Naive thymus-derived CD4-positive, alpha-beta T cell (primary cell): ENCODE measurements around the gene NINJ2. TPM values are rescaled to one million over a fixed set of nuclear protein-coding genes. Genes with fewer than 3 reads are reported as not detected.
A peak's percentile ranks its signal among the peaks of the same experiment; 100 is the strongest.

Experiments used
- ATAC-seq: fragments of 150-1000 bp; cut with Tn5 transposase; 2 replicates; pipeline ENCODE4 v1.10.0; 2021; ENCODE audit warnings: mild to moderate bottlenecking, moderate library complexity
- CTCF ChIA-PET: fragments of 350-600 bp; sonication (Branson Sonifier 250); formaldehyde crosslinking; loops from one replicate; lab custom pipeline; 2021; ENCODE audit warnings: antibody characterized with exemption; lab: Charles Lee
- POLR2A ChIA-PET: fragments of 350-600 bp; sonication (Branson Sonifier 250); formaldehyde crosslinking; loops from one replicate; lab custom pipeline; 2021; ENCODE audit warnings: antibody characterized with exemption, inconsistent platforms; lab: Charles Lee
- DNase-seq, 9 donors: peaks; one replicate each; pipeline versions ENCODE4 v3.0.0 to v3.0.0-alpha.2; 2020 to 2022; ENCODE audit warnings: mixed read lengths in 1 of 9
- H3K27ac ChIP-seq: one replicate; pipeline ENCODE4 v1.7.0; 2013; ENCODE audit warnings: mild to moderate bottlenecking, low read depth, low read length, moderate library complexity
- H3K27me3 ChIP-seq, 2 donors: one replicate each; pipeline ENCODE4 v1.7.0; 2013; ENCODE audit warnings: low read length in 2 of 2, mild to moderate bottlenecking in 2 of 2, moderate library complexity in 2 of 2; ENCODE audit not compliant: control insufficient read depth in 2 of 2, insufficient read depth in 2 of 2
- H3K36me3 ChIP-seq, 3 experiments: 1 replicate in 2 of 3; 2 replicates in 1 of 3; pipeline ENCODE4 v1.7.0; 2013; ENCODE audit warnings: low read length in 3 of 3, mild to moderate bottlenecking in 3 of 3, moderate library complexity in 1 of 3; ENCODE audit not compliant: insufficient read depth in 3 of 3, control insufficient read depth in 2 of 3
- H3K4me1 ChIP-seq, 2 donors: one replicate each; pipeline ENCODE4 v1.7.0; 2013; ENCODE audit warnings: low read length in 2 of 2, mild to moderate bottlenecking in 2 of 2, moderate library complexity in 1 of 2; ENCODE audit not compliant: control insufficient read depth in 2 of 2, insufficient read depth in 2 of 2
- H3K4me3 ChIP-seq: 2 replicates; pipeline ENCODE4 v1.7.0; 2013; ENCODE audit warnings: mild to moderate bottlenecking, low read length
- H3K9me3 ChIP-seq, 3 experiments: 1 replicate in 2 of 3; 2 replicates in 1 of 3; pipeline ENCODE4 v1.7.0; 2013; ENCODE audit warnings: low read length in 3 of 3; ENCODE audit not compliant: control insufficient read depth in 2 of 3
- H3K27ac Mint-ChIP-seq, 9 donors: one replicate each; pipeline ENCODE4 v1.8.0; 2020 to 2022; ENCODE audit warnings: mixed read lengths in 9 of 9, mild to moderate bottlenecking in 8 of 9, moderate library complexity in 5 of 9, inconsistent platforms in 2 of 9
- H3K27me3 Mint-ChIP-seq, 5 donors: one replicate each; pipeline ENCODE4 v1.8.0; 2021 to 2022; ENCODE audit warnings: mixed read lengths in 5 of 5, mild to moderate bottlenecking in 1 of 5
- H3K36me3 Mint-ChIP-seq, 5 donors: one replicate each; pipeline ENCODE4 v1.8.0; 2020 to 2022; ENCODE audit warnings: mixed read lengths in 5 of 5, mild to moderate bottlenecking in 3 of 5, inconsistent platforms in 1 of 5
- H3K4me1 Mint-ChIP-seq, 7 donors: one replicate each; pipeline ENCODE4 v1.8.0; 2020 to 2022; ENCODE audit warnings: mixed read lengths in 7 of 7, mild to moderate bottlenecking in 3 of 7, inconsistent platforms in 1 of 7
- H3K4me3 Mint-ChIP-seq, 10 donors: one replicate each; pipeline ENCODE4 v1.8.0; 2020 to 2022; ENCODE audit warnings: mild to moderate bottlenecking in 10 of 10, mixed read lengths in 10 of 10, moderate library complexity in 6 of 10, inconsistent platforms in 2 of 10
- H3K9me3 Mint-ChIP-seq, 11 donors: one replicate each; pipeline ENCODE4 v1.8.0; 2020 to 2022; ENCODE audit warnings: mixed read lengths in 11 of 11, mild to moderate bottlenecking in 4 of 11, inconsistent platforms in 1 of 11, moderate library complexity in 1 of 11
- intact Hi-C, 2 donors: fragments of 100-400 bp; cut with micrococcal nuclease; formaldehyde crosslinking; loops; one replicate each; pipeline ENCODE4 v1.15.1; 2023
- polyA plus RNA-seq, 2 donors: library from polyadenylated mRNA; unstranded; fragments of 300-500 nt; fragmentation: Illumina TruSeq; gene quantifications; one replicate each; pipeline ENCODE4 v1.2.3, GENCODE V29; 2021
- total RNA-seq, 6 experiments: library from RNA in 5 of 6; stranded (reverse) in 5 of 6; gene quantifications; 1 replicate in 5 of 6; 2 replicates in 1 of 6; pipeline ENCODE4 v1.2.3 and lab custom pipeline; 2021 to 2026

The NINJ2 gene
- total and polyA plus RNA-seq, 7 experiments from 2014 or later: 0.84 to 11.2 (median 5.1) TPM

DNA sequence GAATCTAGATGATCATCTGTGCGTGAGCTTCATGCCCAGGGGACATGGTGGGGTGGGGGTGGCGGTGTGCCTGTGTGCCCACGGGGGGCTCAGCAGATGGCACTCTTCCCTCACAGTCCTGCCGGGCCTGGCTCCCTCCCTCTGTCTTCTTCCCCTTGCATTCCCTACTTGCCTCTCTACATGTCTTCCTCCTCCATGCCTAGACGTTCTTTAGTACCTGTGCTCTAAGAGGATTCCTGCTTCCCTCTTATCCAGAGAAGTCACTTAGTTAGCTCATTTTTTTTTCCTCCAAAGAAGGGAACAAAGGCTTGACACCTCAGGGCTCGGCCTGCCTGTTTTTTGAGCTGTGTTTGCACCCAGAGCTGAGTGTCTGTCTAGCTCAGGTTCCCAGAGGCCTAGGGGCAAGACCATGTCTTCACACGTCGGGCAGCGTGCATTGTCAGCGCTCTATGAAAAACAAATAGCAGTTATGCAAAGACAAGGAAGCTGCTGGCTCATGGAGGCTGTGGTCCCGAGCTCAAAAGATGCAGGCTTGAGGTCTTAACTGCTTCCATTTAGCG is 48.8 kb downstream of the NINJ2 start:
- H3K9me3 Mint-ChIP-seq: peaks cover 0 to 1% (median 0%) of the 10 kb centered on the region in 11 donors
- Histone ChIP-seq H3K36me3 (no peaks in the 10 kb centered on the region), H3K27me3 (no peaks in the 10 kb centered on the region), H3K9me3 (no peaks in the 10 kb centered on the region), H3K4me1 (peaks cover 6 to 19% of the 10 kb centered on the region in 2 donors), H3K4me3 (no peak overlapping the region), H3K27ac (no peak overlapping the region)
- POLR2A ChIA-PET: interaction anchor here (0.5 to 1.8 kb wide), 5 partner anchors 10 to 196 kb away, joined by 3 to 6 read pairs (median 3); no protein-coding TSS in a partner anchor
- H3K4me1 Mint-ChIP-seq: peaks cover 29 to 56% (median 43%) of the 10 kb centered on the region in 7 donors
- no peaks in the 10 kb centered on the region for H3K27me3 Mint-ChIP-seq
- peak in 4 of 9 donors; percentile 16 to 40 (median 32) for DNase-seq
- CTCF ChIA-PET: interaction anchor here (0.5 to 5.5 kb wide), 13 partner anchors 9 to 259 kb away, joined by 3 to 48 read pairs (median 4); partner anchors contain the start of gene WNK1
- peak overlapping the region in 5 of 9 donors; percentile 30 to 70 (median 51) for H3K27ac Mint-ChIP-seq
- H3K4me3 Mint-ChIP-seq: no peak overlapping the region
- ATAC-seq: peak; percentile 30
- peaks cover 0 to 2% (median 0%) of the 10 kb centered on the region in 5 donors for H3K36me3 Mint-ChIP-seq
- intact Hi-C loops: loop anchor here in 1 of 2 donors (1.0 to 10.0 kb wide), 4 partner anchors 37 to 480 kb away; no protein-coding TSS in a partner anchor

DNA sequence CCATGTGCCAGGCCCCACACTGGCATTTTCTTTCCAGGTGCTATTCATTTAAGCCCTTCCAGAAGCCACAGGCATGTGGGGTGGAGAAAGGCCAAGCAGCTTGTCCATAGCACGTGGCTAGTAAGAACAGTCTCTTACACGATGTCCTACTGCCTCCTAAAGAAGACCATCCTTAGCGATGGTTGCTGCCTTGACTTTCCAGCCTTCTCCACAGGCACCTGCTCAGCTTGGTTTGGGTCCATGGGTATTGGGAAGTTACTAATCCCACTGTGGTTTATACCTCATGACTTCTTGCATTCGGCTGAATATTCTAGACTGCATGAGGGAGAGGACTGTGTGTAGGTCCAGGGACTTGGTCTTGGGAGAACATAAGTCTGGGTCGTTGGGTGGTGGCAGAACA is 49.2 kb downstream of the NINJ2 start:
- H3K4me3 Mint-ChIP-seq: no peak overlapping the region
- POLR2A ChIA-PET: interaction anchor here (0.5 to 1.8 kb wide), 3 partner anchors 136 to 196 kb away, joined by 3 to 6 read pairs (median 3); no protein-coding TSS in a partner anchor
- H3K4me1 Mint-ChIP-seq: peaks cover 29 to 51% (median 38%) of the 10 kb centered on the region in 7 donors
- no peak overlapping the region for H3K4me3 ChIP-seq
- no peak for DNase-seq
- no peaks in the 10 kb centered on the region for H3K27me3 Mint-ChIP-seq
- ATAC-seq: no peak
- peak overlapping the region in 4 of 9 donors; percentile 30 to 71 (median 48) for H3K27ac Mint-ChIP-seq
- H3K36me3 ChIP-seq: no peaks in the 10 kb centered on the region
- no peaks in the 10 kb centered on the region for H3K9me3 ChIP-seq
- H3K4me1 ChIP-seq: peaks cover 6 to 14% of the 10 kb centered on the region in 2 donors
- intact Hi-C loops: loop anchor here in 1 of 2 donors (1.0 to 10.0 kb wide), 4 partner anchors 37 to 481 kb away; no protein-coding TSS in a partner anchor
- CTCF ChIA-PET: interaction anchor here (0.5 to 5.5 kb wide), 12 partner anchors 10 to 338 kb away, joined by 3 to 48 read pairs (median 4); partner anchors contain the start of gene WNK1
- H3K27ac ChIP-seq: no peak overlapping the region
- peaks cover 0 to 1% (median 0%) of the 10 kb centered on the region in 11 donors for H3K9me3 Mint-ChIP-seq
- peaks cover 0 to 2% (median 0%) of the 10 kb centered on the region in 5 donors for H3K36me3 Mint-ChIP-seq
- H3K27me3 ChIP-seq: no peaks in the 10 kb centered on the region

DNA sequence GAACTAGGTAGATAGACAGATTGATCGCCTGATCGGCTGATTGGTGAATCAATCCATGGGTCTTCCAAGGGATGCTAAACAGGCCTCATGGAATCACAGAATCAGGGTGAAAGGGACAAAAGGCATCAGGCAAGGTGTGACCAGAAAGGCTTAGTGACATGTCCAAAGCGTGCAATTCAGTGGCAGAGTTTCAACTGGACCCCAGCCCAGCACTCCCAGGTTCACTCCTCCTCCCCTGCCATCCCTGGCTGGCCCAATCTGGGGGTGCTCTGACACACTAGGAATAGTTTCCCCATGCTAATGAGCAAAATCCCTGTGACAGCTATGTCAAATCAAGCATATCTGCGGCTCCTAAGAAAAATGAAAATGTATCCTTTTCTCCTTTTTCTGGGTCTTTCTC is 50.4 kb downstream of the NINJ2 start:
- H3K9me3 ChIP-seq: no peaks in the 10 kb centered on the region
- ChIA-PET POLR2A (interaction anchor here (0.6 to 1.8 kb wide), 2 partner anchors 57 to 137 kb away, joined by 3 to 6 read pairs; no protein-coding TSS in a partner anchor), CTCF (interaction anchor here (1.5 to 5.5 kb wide), 3 partner anchors 138 to 203 kb away, joined by 3 to 48 read pairs (median 29); partner anchors contain the start of gene WNK1)
- no peak overlapping the region for H3K4me3 Mint-ChIP-seq
- no peaks in the 10 kb centered on the region for H3K27me3 ChIP-seq
- peaks cover 26 to 53% (median 31%) of the 10 kb centered on the region in 7 donors for H3K4me1 Mint-ChIP-seq
- H3K27me3 Mint-ChIP-seq: no peaks in the 10 kb centered on the region
- ATAC-seq (no peak), DNase-seq (no peak)
- H3K4me3 ChIP-seq: no peak overlapping the region
- no peak overlapping the region for H3K27ac ChIP-seq
- H3K36me3 Mint-ChIP-seq: peaks cover 0 to 2% (median 0%) of the 10 kb centered on the region in 5 donors
- peaks cover 0 to 1% (median 0%) of the 10 kb centered on the region in 11 donors for H3K9me3 Mint-ChIP-seq
- intact Hi-C loops: loop anchor here in 1 of 2 donors (5.0 to 10.0 kb wide), 2 partner anchors 36 to 482 kb away; no protein-coding TSS in a partner anchor
- H3K27ac Mint-ChIP-seq: no peak overlapping the region
- no peaks in the 10 kb centered on the region for H3K36me3 ChIP-seq
- peaks cover 6 to 8% of the 10 kb centered on the region in 2 donors for H3K4me1 ChIP-seq

DNA sequence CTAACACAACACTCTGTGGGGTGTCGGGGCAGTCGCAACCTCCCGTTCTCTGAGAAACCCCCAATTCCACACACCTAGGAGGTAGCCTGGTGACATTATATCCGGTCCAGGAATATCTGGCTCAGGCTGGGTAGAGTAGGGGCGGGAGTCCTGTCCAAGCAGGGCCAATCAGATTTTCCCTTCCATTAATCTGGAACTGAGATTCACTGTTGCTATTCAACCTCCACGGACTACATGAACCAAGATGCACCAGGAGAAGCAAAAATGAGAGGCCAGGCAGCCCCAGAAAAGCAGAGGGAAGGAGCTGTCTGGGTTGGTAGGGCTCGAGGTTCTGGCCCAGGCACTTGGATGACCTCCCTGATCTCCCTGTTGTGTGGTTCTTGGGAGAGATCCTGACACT is 51.0 kb downstream of the NINJ2 start:
- no peak overlapping the region for H3K4me3 ChIP-seq
- H3K36me3 Mint-ChIP-seq: peaks cover 0 to 2% (median 0%) of the 10 kb centered on the region in 5 donors
- no peak for ATAC-seq
- no peak overlapping the region for H3K27ac ChIP-seq
- ChIA-PET POLR2A (no interaction called here), CTCF (interaction anchor here (5.5 kb wide), 1 partner anchor 138 kb away, joined by 29 read pairs; the partner anchor contains the start of gene WNK1)
- intact Hi-C loops: loop anchor here in 1 of 2 donors (5.0 to 10.0 kb wide), 2 partner anchors 35 to 483 kb away; no protein-coding TSS in a partner anchor
- no peak overlapping the region for H3K4me3 Mint-ChIP-seq
- no peak for DNase-seq
- H3K9me3 ChIP-seq: no peaks in the 10 kb centered on the region
- H3K4me1 Mint-ChIP-seq: peaks cover 30 to 55% (median 37%) of the 10 kb centered on the region in 7 donors
- H3K36me3 ChIP-seq: no peaks in the 10 kb centered on the region
- H3K9me3 Mint-ChIP-seq: peaks cover 0 to under 1% (median 0%) of the 10 kb centered on the region in 11 donors
- no peaks in the 10 kb centered on the region for H3K27me3 ChIP-seq
- H3K27ac Mint-ChIP-seq: no peak overlapping the region
- no peaks in the 10 kb centered on the region for H3K27me3 Mint-ChIP-seq
- H3K4me1 ChIP-seq: peaks cover 6 to 13% of the 10 kb centered on the region in 2 donors

DNA sequence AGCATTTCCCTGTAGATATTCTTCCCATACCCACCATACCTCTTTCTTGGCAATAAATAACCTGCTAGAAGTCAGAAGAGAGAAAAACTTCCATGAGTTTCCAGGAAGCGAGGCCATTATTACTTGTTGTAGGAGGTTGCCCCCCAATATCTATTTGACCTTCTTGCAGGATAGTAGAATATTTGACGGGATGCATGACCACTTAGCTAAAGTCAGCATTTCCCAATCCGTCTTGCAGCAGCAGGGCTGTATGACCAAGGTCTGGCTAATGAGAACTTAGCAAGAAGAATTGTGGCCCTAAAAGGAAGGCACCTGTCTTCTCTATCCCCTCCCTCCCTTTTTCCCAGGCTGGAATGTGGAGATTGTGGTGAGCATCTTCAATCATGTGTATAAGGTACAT is 51.5 kb downstream of the NINJ2 start:
- ATAC-seq (no peak), DNase-seq (no peak)
- CTCF ChIA-PET: interaction anchor here (5.5 kb wide), 1 partner anchor 139 kb away, joined by 29 read pairs; the partner anchor contains the start of gene WNK1
- Mint-ChIP-seq H3K4me3 (no peak overlapping the region), H3K4me1 (peaks cover 33 to 58% (median 41%) of the 10 kb centered on the region in 7 donors), H3K9me3 (no peaks in the 10 kb centered on the region), H3K27ac (no peak overlapping the region), H3K27me3 (no peaks in the 10 kb centered on the region), H3K36me3 (no peaks in the 10 kb centered on the region)
- intact Hi-C loops: loop anchor here (2.0 to 10.0 kb wide), 4 partner anchors 34 to 483 kb away; no protein-coding TSS in a partner anchor
- POLR2A ChIA-PET: no interaction called here
- Histone ChIP-seq H3K4me3 (no peak overlapping the region), H3K27me3 (no peaks in the 10 kb centered on the region), H3K36me3 (no peaks in the 10 kb centered on the region), H3K4me1 (peaks cover 6 to 15% of the 10 kb centered on the region in 2 donors), H3K27ac (no peak overlapping the region), H3K9me3 (no peaks in the 10 kb centered on the region)

DNA sequence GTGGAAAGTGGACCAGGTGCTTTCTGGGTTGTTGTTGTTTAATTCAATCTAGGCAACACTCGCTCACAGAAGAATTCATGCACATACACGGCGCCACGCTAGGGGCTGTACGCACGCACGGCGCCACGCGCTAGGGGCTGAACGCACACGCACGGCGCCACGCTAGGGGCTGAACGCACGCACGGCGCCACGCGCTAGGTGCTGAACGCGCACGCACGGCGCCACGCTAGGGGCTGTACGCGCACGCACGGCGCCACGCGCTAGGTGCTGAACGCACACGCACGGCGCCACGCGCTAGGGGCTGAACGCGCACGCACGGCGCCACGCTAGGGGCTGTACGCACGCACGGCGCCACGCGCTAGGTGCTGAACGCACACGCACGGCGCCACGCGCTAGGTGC is 54.3 kb downstream of the NINJ2 start:
- no peaks in the 10 kb centered on the region for H3K27me3 Mint-ChIP-seq
- peaks cover 6 to 15% of the 10 kb centered on the region in 2 donors for H3K4me1 ChIP-seq
- H3K9me3 Mint-ChIP-seq: no peaks in the 10 kb centered on the region
- no peak overlapping the region for H3K4me3 ChIP-seq
- H3K4me1 Mint-ChIP-seq: peaks cover 19 to 45% (median 33%) of the 10 kb centered on the region in 7 donors
- no peaks in the 10 kb centered on the region for H3K36me3 ChIP-seq
- ATAC-seq: no peak
- no peaks in the 10 kb centered on the region for H3K36me3 Mint-ChIP-seq
- H3K4me3 Mint-ChIP-seq: no peak overlapping the region
- intact Hi-C loops: no loop called here
- H3K9me3 ChIP-seq: no peaks in the 10 kb centered on the region
- H3K27ac ChIP-seq: no peak overlapping the region
- H3K27me3 ChIP-seq: no peaks in the 10 kb centered on the region
- no peak for DNase-seq
- CTCF ChIA-PET: interaction anchor here (1.0 kb wide), 1 partner anchor 33 kb away, joined by 4 read pairs; no protein-coding TSS in a partner anchor
- H3K27ac Mint-ChIP-seq: no peak overlapping the region
- POLR2A ChIA-PET: no interaction called here
